Stimulated activated naive CD8-positive, alpha-beta T cell treated with anti-CD3 and anti-CD28 coated beads, Interleukin-15, Interleukin-2, amounts not matched to agents 100 ng/mL and 50 ng/mL, for 24 hours (primary cell): ENCODE results near the gene OR10C1.
"Not testable (repeated sequence)": the region's sequence is repeated elsewhere in the genome, so short reads cannot be mapped to it uniquely, and the experiment has no call there.

Experiments used
- H3K27ac Mint-ChIP-seq: one replicate; pipeline ENCODE4 v1.8.0; 2021; ENCODE audit warnings: mild to moderate bottlenecking, mixed read lengths
- H3K27me3 Mint-ChIP-seq: one replicate; pipeline ENCODE4 v1.8.0; 2021; ENCODE audit warnings: mixed read lengths
- H3K36me3 Mint-ChIP-seq: one replicate; pipeline ENCODE4 v1.8.0; 2021; ENCODE audit warnings: low read depth, mixed read lengths
- H3K4me1 Mint-ChIP-seq: one replicate; pipeline ENCODE4 v1.8.0; 2021; ENCODE audit warnings: low read depth, mixed read lengths
- H3K4me3 Mint-ChIP-seq: one replicate; pipeline ENCODE4 v1.8.0; 2021; ENCODE audit warnings: mild to moderate bottlenecking, mixed read lengths
- H3K9me3 Mint-ChIP-seq: one replicate; pipeline ENCODE4 v1.8.0; 2021; ENCODE audit warnings: mixed read lengths

Gene OR10C1, protein sequence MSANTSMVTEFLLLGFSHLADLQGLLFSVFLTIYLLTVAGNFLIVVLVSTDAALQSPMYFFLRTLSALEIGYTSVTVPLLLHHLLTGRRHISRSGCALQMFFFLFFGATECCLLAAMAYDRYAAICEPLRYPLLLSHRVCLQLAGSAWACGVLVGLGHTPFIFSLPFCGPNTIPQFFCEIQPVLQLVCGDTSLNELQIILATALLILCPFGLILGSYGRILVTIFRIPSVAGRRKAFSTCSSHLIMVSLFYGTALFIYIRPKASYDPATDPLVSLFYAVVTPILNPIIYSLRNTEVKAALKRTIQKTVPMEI

DNA sequence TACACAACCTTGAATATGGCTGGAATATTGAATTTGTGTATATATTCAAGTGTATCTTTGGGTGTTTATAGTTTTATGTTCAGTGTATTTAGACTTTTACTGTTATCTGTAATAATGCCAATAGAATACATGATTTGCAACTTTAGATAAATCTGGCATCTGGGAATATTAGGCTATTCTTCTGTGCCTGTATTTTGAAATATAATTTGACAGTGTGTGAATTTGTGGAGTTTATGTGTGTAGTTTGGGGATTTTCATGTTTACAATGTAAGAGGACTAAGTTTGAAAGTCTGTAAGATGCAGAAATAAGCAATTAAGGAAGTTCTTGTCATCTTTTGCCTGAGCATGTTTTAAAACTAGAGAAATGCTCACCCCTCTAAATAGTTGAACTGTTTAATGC lies at the start of gene OR10C1:
Gene OR10C1, plus strand, starts transcription at position 301 of the 400 bp plus-strand sequence. CDS start 710 bp downstream, outside the sequence.
- peaks cover 38% of the 10 kb centered on the region for H3K27me3 Mint-ChIP-seq
- no peaks in the 10 kb centered on the region for H3K36me3 Mint-ChIP-seq
- no peak within 1 kb of the TSS for H3K27ac Mint-ChIP-seq

DNA sequence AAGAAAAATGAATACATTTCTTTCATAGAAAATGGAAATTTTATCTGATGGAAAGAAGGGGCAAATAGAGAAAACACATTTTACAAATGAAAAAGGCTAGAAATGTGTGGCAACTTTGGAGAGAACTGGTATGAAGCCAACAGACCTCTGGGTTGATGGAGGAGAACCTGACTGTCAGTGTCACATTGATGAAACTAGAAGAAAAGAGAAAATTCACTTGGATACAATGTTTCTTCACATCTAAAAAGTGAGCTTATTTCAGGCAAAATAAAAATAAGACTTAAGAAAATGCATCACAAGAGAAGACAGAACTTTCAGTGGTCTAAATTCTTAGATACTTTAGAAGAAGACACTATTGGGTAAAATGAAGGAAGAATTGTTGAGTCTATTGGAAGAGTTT lies 43.8 kb upstream of the OR10C1 start, which contains the start of gene OR12D2:
Gene OR12D2, plus strand, starts transcription at position 301 of the 400 bp plus-strand sequence. CDS start 1,069 bp downstream, outside the sequence.
- Mint-ChIP-seq H3K27ac (no peak within 1 kb of the TSS), H3K27me3 (peaks cover 55% of the 10 kb centered on the region), H3K36me3 (no peaks in the 10 kb centered on the region), H3K4me3 (no peak within 1 kb of the TSS), H3K4me1 (no peaks in the 10 kb centered on the region), H3K9me3 (no peaks in the 10 kb centered on the region)

More for the DNA sequence above, at the start of gene OR10C1:
- Mint-ChIP-seq H3K4me1 (no peaks in the 10 kb centered on the region), H3K9me3 (no peaks in the 10 kb centered on the region), H3K4me3 (no peak within 1 kb of the TSS)

DNA sequence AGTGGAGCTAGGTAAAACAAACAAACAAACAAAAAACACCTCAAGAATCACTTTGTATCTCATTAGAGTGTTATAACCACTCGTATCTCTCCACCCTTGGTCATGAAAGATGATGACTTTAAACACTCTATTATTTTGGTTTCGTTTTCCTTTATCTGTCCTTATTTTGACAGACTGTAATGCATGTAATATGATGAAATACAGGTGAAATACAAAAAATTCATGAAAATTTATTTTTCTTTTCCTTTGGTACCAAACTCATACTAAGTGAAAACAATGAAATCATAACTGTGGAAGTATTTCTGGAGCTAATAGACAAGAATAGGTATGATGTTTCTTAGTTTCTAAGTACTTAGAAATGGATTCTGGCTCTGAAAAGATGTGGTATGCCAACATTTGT lies 39.6 kb upstream of the OR10C1 start:
- Mint-ChIP-seq H3K4me3 (no peak overlapping the region), H3K4me1 (no peaks in the 10 kb centered on the region), H3K36me3 (no peaks in the 10 kb centered on the region), H3K27me3 (peaks cover 56% of the 10 kb centered on the region), H3K27ac (no peak overlapping the region), H3K9me3 (no peaks in the 10 kb centered on the region)

DNA sequence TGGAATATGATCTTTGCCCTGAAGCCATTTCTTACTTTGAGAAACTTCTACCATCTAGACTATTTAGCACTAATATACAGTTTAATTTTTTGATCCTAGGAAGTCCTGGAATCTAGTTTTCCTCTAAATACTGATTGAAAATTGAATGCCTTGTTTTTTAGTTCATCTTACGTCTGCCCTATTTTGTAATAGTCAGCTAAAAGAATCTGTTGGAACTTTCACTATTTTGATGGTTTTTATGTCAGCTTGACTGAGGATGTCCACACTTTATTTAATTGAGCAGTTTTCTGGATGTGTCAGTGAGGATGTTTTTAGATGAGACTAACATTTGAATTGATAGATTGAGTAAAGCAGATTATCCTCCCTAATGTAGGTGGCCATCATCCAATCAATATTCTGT lies 35.3 kb upstream of the OR10C1 start:
- no peaks in the 10 kb centered on the region for H3K36me3 Mint-ChIP-seq
- H3K4me3 Mint-ChIP-seq, result no peak overlapping the region
- H3K9me3 Mint-ChIP-seq, result no peaks in the 10 kb centered on the region
- H3K27ac Mint-ChIP-seq, result no peak overlapping the region
- H3K4me1 Mint-ChIP-seq, result no peaks in the 10 kb centered on the region
- H3K27me3 Mint-ChIP-seq, result peaks cover 60% of the 10 kb centered on the region

- H3K27me3 Mint-ChIP-seq, result peaks cover 36% of the 10 kb centered on the region
- no peak within 1 kb of the TSS for H3K4me3 Mint-ChIP-seq
- H3K27ac Mint-ChIP-seq, result no peak within 1 kb of the TSS
- H3K4me1 Mint-ChIP-seq, result no peaks in the 10 kb centered on the region
- peaks cover 17% of the 10 kb centered on the region for H3K9me3 Mint-ChIP-seq
- no peaks in the 10 kb centered on the region for H3K36me3 Mint-ChIP-seq
Measured at GRCh38 chr6:29414588-29414987, 24.5 kb upstream of the OR10C1 start, which contains the start of gene OR12D1. TSS of gene OR12D1 (plus strand) at chr6:29414928.

- Mint-ChIP-seq H3K27me3 (peaks cover 48% of the 10 kb centered on the region), H3K9me3 (peaks cover 4% of the 10 kb centered on the region), H3K4me1 (no peaks in the 10 kb centered on the region), H3K27ac (no peak overlapping the region), H3K4me3 (no peak overlapping the region), H3K36me3 (no peaks in the 10 kb centered on the region)
Measured at GRCh38 chr6:29419516-29419915, 19.6 kb upstream of the OR10C1 start.

GRCh38 chr6:29424168-29424567 lies 14.9 kb upstream of the OR10C1 start:
- Mint-ChIP-seq H3K27me3 (peaks cover 62% of the 10 kb centered on the region), H3K9me3 (peaks cover 4% of the 10 kb centered on the region), H3K36me3 (no peaks in the 10 kb centered on the region), H3K4me1 (no peaks in the 10 kb centered on the region), H3K27ac (no peak overlapping the region), H3K4me3 (no peak overlapping the region)

- Mint-ChIP-seq H3K27ac (no peak overlapping the region), H3K9me3 (peaks cover 4% of the 10 kb centered on the region), H3K4me3 (no peak overlapping the region), H3K36me3 (no peaks in the 10 kb centered on the region), H3K27me3 (peaks cover 65% of the 10 kb centered on the region), H3K4me1 (no peaks in the 10 kb centered on the region)
Measured at GRCh38 chr6:29424575-29424974, 14.5 kb upstream of the OR10C1 start.

DNA sequence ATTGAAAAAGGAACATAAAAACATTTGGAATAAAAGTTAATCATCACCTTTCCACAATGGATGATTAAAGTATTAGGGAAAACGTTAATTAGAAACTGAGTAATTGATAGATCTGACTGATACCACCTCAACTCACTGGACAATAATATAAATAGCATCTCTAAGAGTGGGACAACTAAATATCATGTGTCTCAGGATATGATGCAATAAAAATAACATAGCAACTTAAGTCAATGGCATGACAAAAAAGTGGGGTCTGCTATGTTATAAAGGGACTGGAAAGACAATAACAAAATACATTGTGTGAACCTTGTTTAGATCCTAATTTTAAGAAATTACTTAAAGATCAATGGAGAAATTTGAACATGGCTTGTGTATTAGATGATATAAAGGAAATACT lies 14.0 kb upstream of the OR10C1 start:
- no peaks in the 10 kb centered on the region for H3K36me3 Mint-ChIP-seq
- peaks cover 61% of the 10 kb centered on the region for H3K27me3 Mint-ChIP-seq
- no peak overlapping the region for H3K4me3 Mint-ChIP-seq
- H3K27ac Mint-ChIP-seq, result no peak overlapping the region
- no peaks in the 10 kb centered on the region for H3K4me1 Mint-ChIP-seq
- peaks cover 4% of the 10 kb centered on the region for H3K9me3 Mint-ChIP-seq

DNA sequence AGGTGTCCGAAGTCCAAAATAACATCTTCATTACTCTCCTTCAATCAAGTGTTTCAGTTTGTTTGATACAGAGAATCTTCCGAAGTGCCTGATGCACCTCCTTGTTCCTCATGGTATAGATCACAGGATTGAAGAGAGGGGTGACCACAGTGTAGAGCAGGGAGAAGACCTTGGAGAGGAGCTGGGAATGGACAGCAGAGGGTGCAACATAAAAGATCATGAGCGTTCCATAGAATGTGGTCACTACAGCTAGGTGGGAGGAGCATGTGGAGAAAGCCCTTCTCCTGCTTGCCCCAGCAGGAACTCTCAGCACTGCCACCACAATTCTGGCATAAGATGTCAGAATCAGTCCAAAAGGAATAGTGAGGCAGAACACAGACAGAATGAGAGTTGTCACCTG lies 12.5 kb upstream of the OR10C1 start:
- no peaks in the 10 kb centered on the region for H3K9me3 Mint-ChIP-seq
- H3K27me3 Mint-ChIP-seq, result peaks cover 57% of the 10 kb centered on the region

DNA sequence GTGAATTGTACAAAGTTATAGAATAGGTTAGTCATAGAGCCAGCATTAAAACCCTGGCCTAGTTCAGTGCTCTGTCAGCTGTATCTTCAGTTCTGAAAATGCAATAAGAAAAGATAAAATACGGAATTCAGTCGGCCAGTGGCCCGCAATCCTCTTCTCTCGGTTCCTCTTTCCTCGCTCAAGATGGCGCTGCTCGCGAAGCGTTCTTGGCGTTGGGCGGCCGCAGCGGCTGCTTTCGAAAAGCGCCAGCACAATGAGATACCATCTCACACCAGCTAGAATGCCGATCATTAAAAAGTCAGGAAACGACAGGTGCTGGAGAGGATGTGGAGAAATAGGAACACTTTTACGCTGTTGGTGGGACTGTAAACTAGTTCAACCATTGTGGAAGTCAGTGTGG lies 2.4 kb upstream of the OR10C1 start:
- H3K9me3 Mint-ChIP-seq, H3K36me3 Mint-ChIP-seq, H3K4me3 Mint-ChIP-seq, H3K27ac Mint-ChIP-seq, H3K4me1 Mint-ChIP-seq: not testable (repeated sequence)
- peaks cover 41% of the 10 kb centered on the region for H3K27me3 Mint-ChIP-seq

More for the DNA sequence above, 12.5 kb upstream of the OR10C1 start:
- Mint-ChIP-seq H3K4me3 (no peak overlapping the region), H3K4me1 (no peaks in the 10 kb centered on the region), H3K27ac (no peak overlapping the region), H3K36me3 (no peaks in the 10 kb centered on the region)

DNA sequence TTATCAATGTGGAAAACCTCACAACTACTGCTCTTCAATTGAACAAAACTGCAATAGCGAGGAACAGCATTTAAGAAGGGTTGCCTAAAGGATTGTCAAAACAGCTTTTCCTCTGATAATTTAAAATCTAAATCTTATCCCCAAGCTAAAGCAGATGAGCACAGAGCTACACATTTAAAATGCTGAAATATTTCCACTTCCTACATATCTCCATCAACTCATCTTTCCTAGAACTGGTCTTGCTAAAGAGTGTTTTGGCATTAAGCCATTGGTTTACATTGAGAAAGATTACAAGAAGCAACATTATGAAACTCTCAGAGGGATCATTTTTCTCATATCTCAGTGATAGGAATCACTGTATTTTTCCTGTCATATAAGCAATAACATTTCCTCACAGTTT lies 3.6 kb downstream of the OR10C1 start:
- Mint-ChIP-seq H3K27ac (no peak overlapping the region), H3K36me3 (no peaks in the 10 kb centered on the region), H3K4me3 (no peak overlapping the region), H3K27me3 (peaks cover 48% of the 10 kb centered on the region), H3K4me1 (no peaks in the 10 kb centered on the region), H3K9me3 (peaks cover 4% of the 10 kb centered on the region)

- H3K9me3 Mint-ChIP-seq, H3K36me3 Mint-ChIP-seq, H3K4me3 Mint-ChIP-seq, H3K4me1 Mint-ChIP-seq, H3K27ac Mint-ChIP-seq: not testable (repeated sequence)
- H3K27me3 Mint-ChIP-seq, result peaks cover 54% of the 10 kb centered on the region
Measured at GRCh38 chr6:29444031-29444430, 4.9 kb downstream of the OR10C1 start.

GRCh38 chr6:29447670-29448069 lies 8.6 kb downstream of the OR10C1 start:
- Mint-ChIP-seq H3K9me3 (peaks cover 12% of the 10 kb centered on the region), H3K36me3 (no peaks in the 10 kb centered on the region), H3K27me3 (peaks cover 64% of the 10 kb centered on the region), H3K4me1 (no peaks in the 10 kb centered on the region), H3K27ac (no peak overlapping the region), H3K4me3 (no peak overlapping the region)

GRCh38 chr6:29451471-29452193 lies 12.5 kb downstream of the OR10C1 start:
- H3K9me3 Mint-ChIP-seq, result peaks cover 8% of the 10 kb centered on the region
- no peaks in the 10 kb centered on the region for H3K4me1 Mint-ChIP-seq
- peaks cover 48% of the 10 kb centered on the region for H3K27me3 Mint-ChIP-seq
- no peak overlapping the region for H3K27ac Mint-ChIP-seq
- H3K36me3 Mint-ChIP-seq, result no peaks in the 10 kb centered on the region
- H3K4me3 Mint-ChIP-seq, result no peak overlapping the region
